Spleen (tissue), 11 donors: ENCODE results near the gene KCNJ6. TPM values are rescaled to one million over a fixed set of nuclear protein-coding genes. Genes with fewer than 3 reads are reported as not detected.
"Not testable (repeated sequence)": the region's sequence is repeated elsewhere in the genome, so short reads cannot be mapped to it uniquely, and the experiment has no call there.

Experiments
- DNase-seq: peaks from one replicate; pipeline ENCODE4 v3.0.0-alpha.2; 2020
- H3K27ac ChIP-seq, 8 donors: fragments of 200-600 bp; sonication (generic) in 7 of 8; 1 replicate in 4 of 8; 2 replicates in 4 of 8; pipeline versions ENCODE4 v1.5.0 to v1.8.0; 2016 to 2021; ENCODE audit warnings: inconsistent platforms in 4 of 8, mild to moderate bottlenecking in 4 of 8, moderate library complexity in 1 of 8
- H3K27me3 ChIP-seq, 7 donors: fragments of 200-600 bp; sonication (generic) in 6 of 7; replicated peaks in 1 of 7; 1 replicate in 4 of 7; 2 replicates in 3 of 7; pipeline versions ENCODE4 v1.5.0 to v1.8.0; 2016 to 2021; ENCODE audit warnings: inconsistent platforms in 3 of 7, mild to moderate bottlenecking in 1 of 7
- H3K36me3 ChIP-seq, 6 donors: fragments of 200-600 bp; sonication (generic) in 5 of 6; 1 replicate in 4 of 6; 2 replicates in 2 of 6; pipeline versions ENCODE4 v1.5.0 to v1.8.0; 2016 to 2021; ENCODE audit warnings: inconsistent platforms in 2 of 6
- H3K4me1 ChIP-seq, 6 donors: fragments of 200-600 bp; sonication (generic) in 5 of 6; 1 replicate in 3 of 6; 2 replicates in 3 of 6; pipeline versions ENCODE4 v1.5.0 to v1.8.0; 2016 to 2021; ENCODE audit warnings: inconsistent platforms in 3 of 6
- H3K4me3 ChIP-seq, 8 donors: fragments of 200-600 bp; sonication (generic) in 7 of 8; 1 replicate in 4 of 8; 2 replicates in 4 of 8; pipeline versions ENCODE4 v1.5.0 to v1.8.0; 2016 to 2021; ENCODE audit warnings: inconsistent platforms in 4 of 8, mild to moderate bottlenecking in 4 of 8, moderate library complexity in 2 of 8
- H3K9me3 ChIP-seq, 8 donors: fragments of 200-600 bp; sonication (generic) in 7 of 8; 1 replicate in 4 of 8; 2 replicates in 4 of 8; pipeline versions ENCODE4 v1.5.0 to v1.8.0; 2016 to 2021; ENCODE audit warnings: inconsistent platforms in 4 of 8
- POLR2A ChIP-seq, 3 donors: fragments of 450-650 bp; IDR thresholded peaks; one replicate each; pipeline ENCODE4 v1.5.1; 2017; ENCODE audit warnings: antibody characterized with exemption in 3 of 3, mild to moderate bottlenecking in 1 of 3
- POLR2AphosphoS5 ChIP-seq, 3 donors: sonication (generic); formaldehyde crosslinking; IDR thresholded peaks; one replicate each; pipeline ENCODE4 v1.5.1; 2017; ENCODE audit warnings: antibody characterized with exemption in 3 of 3
- WGBS, 5 donors: extraction: QIAGEN DNeasy Blood & Tissue Kit in 3 of 5; methylation state at CpG; one replicate each; pipeline versions ENCODE4 v1.1.5 to v1.1.7; 2013 to 2018; 5-methylcytosine and 5-hydroxymethylcytosine counted together
- intact Hi-C: fragments of 100-400 bp; cut with DNase I; formaldehyde crosslinking; loops from one replicate; pipeline ENCODE4 v1.15.0; 2023; ENCODE audit warnings: low total_unique reads
- polyA plus RNA-seq, 3 donors: library from polyadenylated mRNA; stranded (reverse); fragments of 200-250 nt; gene quantifications; one replicate each; pipeline ENCODE4 v1.2.1, GENCODE V29; 2013
- total RNA-seq, 7 donors: library from RNA; depleted of rRNA in 3 of 7; stranded (reverse); fragments of >200 nt in 3 of 7; fragmentation: NEBNext Ultra II Directional in 4 of 7; extraction: Animal tissue kit (Norgen Biotek cat#: 25700) in 4 of 7; gene quantifications; one replicate each; pipeline versions ENCODE4 v1.1.0 to v1.2.1, GENCODE V29; 2016 to 2021
- TF ChIP-seq, protein P1 (sequence below), 11 experiments: fragments of 200-600 bp in 7 of 11; fragments of 450-650 bp in 4 of 11; sonication (generic) in 4 of 11; IDR thresholded peaks in 8 of 11; conservative IDR thresholded peaks in 3 of 11; 1 replicate in 7 of 11; 2 replicates in 4 of 11; pipeline versions ENCODE4 v1.4.0 to v1.8.0; 2016 to 2021; ENCODE audit warnings: antibody characterized with exemption in 11 of 11, inconsistent platforms in 4 of 11, mild to moderate bottlenecking in 1 of 11
- donor health status: healthy with polysubstance abuse.
- donor health status: DM: no; HTN: no; CAD: no; lungs with moderate emphysema.
- donor health status: DM: no; HTN: no; CAD: no.
- donor health status: Bipolar disorder and iron deficiency.
- donor health status: healthy.
- donor health status: DM: no; HTN: no; CAD: no.
- donor health status: DM: yes; HTN: yes; CAD: no.

Gene KCNJ6
- total and polyA plus RNA-seq, 10 donors, result under 0.01 to 0.36 (median 0.10) TPM; not detected in 6

DNA sequence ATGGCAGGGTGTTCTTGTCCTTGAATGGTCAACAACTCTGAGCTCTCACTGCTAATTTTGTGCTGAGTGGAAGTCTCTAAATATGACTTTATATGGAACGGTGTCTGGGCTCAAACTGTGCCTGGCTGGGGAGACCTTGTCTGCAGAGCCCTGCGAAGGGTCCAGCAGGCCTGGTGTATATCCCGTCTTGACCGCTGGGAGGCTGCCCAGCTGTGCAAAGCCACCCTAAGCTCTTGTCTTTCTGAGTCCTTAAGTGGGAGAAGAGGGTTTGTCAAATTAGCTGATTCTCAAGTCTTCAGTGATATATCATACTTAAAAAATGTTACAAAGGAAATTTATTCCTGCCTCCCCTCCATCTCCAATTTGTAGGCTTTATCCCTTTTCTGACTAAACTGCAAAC is 198.7 kb downstream of the KCNJ6 start:
- TF ChIP-seq POLR2A (IDR thresholded peaks at IDR 0.05) (no peak), POLR2AphosphoS5 (IDR thresholded peaks at IDR 0.05) (no peak)
- TF ChIP-seq, protein P1, sequence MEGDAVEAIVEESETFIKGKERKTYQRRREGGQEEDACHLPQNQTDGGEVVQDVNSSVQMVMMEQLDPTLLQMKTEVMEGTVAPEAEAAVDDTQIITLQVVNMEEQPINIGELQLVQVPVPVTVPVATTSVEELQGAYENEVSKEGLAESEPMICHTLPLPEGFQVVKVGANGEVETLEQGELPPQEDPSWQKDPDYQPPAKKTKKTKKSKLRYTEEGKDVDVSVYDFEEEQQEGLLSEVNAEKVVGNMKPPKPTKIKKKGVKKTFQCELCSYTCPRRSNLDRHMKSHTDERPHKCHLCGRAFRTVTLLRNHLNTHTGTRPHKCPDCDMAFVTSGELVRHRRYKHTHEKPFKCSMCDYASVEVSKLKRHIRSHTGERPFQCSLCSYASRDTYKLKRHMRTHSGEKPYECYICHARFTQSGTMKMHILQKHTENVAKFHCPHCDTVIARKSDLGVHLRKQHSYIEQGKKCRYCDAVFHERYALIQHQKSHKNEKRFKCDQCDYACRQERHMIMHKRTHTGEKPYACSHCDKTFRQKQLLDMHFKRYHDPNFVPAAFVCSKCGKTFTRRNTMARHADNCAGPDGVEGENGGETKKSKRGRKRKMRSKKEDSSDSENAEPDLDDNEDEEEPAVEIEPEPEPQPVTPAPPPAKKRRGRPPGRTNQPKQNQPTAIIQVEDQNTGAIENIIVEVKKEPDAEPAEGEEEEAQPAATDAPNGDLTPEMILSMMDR (IDR thresholded peaks at IDR 0.05 in 8 of 11, conservative IDR thresholded peaks at IDR 0.05 in 3 of 11), result no peak
- intact Hi-C loops, result no loop called here
- no peak for DNase-seq
- Histone ChIP-seq H3K4me1 (no peaks in the 10 kb centered on the region), H3K4me3 (no peak overlapping the region), H3K27ac (no peak overlapping the region), H3K27me3 (peaks cover 0 to 17% (median 0%) of the 10 kb centered on the region in 7 donors), H3K36me3 (no peaks in the 10 kb centered on the region), H3K9me3 (no peaks in the 10 kb centered on the region)
- 68 to 92% (median 87%) methylated on average over 4 of the region's 4 CpGs for WGBS, 5 donors

DNA sequence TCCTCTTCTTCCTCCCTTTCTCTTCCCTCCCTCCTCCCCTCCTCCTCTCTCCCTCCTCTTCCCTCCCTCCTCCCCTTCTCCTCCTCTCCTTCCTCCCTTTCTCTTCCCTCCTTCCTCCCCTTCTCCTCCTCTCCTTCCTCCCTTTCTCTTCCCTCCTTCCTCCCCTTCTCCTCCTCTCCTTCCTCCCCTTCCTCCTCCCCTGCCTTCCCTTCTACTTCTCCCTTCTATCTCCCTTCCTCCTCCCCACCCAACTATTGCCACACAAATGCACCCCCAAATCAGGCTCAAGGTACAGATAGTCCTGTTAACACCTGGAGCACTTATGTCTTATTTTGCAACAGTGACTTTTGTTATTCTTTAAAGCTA is 203.7 kb downstream of the KCNJ6 start:
- H3K27me3 ChIP-seq, result peaks cover 0 to 23% (median 0%) of the 10 kb centered on the region in 7 donors
- H3K9me3 ChIP-seq, intact Hi-C loops, DNase-seq, H3K4me1 ChIP-seq, H3K27ac ChIP-seq, H3K36me3 ChIP-seq, H3K4me3 ChIP-seq: not testable (repeated sequence)

DNA sequence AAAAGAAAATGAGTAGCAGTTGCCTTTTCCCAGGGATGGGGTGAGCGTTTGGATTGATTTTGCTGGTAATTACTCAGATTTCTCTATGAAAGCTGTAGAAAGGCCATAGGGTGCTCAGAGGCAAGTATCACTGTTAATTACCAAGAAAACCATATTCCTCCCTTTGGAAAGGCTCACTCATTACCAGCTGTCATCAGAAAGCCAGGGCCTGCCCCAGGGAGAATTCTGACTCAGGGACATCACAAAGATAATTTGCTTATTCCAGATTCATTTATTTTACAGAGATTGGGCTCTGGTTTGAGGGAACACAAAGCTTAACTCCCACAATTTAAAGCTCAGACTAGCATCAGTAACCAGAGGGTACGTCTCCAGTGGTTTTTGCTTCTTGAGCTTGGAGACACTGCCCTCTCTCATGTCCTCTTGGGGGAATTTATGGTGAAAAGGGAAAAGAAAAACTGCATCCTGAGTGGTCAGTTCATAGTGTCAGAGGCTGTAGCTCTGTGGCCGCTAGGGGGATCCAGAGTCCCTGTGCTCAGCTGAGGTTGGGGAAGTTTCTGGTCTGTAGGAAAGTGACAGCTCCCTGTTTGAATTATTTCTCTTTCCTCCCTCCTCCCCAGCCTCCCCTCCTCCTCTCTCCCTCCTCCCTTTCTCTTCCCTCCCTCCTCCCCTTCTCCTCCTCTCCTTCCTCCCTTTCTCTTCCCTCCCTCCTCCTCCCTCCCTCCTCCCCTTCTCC is 204.3 kb downstream of the KCNJ6 start:
- TF ChIP-seq, protein P1 (IDR thresholded peaks at IDR 0.05 in 8 of 11, conservative IDR thresholded peaks at IDR 0.05 in 3 of 11), result peak; percentile 17 to 75 (median 58)
- TF ChIP-seq POLR2A (IDR thresholded peaks at IDR 0.05), result no peak
- no peak for DNase-seq
- peaks cover 0 to 18% (median 0%) of the 10 kb centered on the region in 7 donors for H3K27me3 ChIP-seq
- H3K36me3 ChIP-seq, result no peaks in the 10 kb centered on the region
- no peaks in the 10 kb centered on the region for H3K9me3 ChIP-seq
- intact Hi-C loops, result no loop called here
- WGBS, 5 donors, result 41 to 55% (median 45%) methylated on average over 3 of the region's 3 CpGs
- H3K4me1 ChIP-seq, result no peaks in the 10 kb centered on the region
- H3K27ac ChIP-seq, result no peak overlapping the region
- H3K4me3 ChIP-seq, result no peak overlapping the region

DNA sequence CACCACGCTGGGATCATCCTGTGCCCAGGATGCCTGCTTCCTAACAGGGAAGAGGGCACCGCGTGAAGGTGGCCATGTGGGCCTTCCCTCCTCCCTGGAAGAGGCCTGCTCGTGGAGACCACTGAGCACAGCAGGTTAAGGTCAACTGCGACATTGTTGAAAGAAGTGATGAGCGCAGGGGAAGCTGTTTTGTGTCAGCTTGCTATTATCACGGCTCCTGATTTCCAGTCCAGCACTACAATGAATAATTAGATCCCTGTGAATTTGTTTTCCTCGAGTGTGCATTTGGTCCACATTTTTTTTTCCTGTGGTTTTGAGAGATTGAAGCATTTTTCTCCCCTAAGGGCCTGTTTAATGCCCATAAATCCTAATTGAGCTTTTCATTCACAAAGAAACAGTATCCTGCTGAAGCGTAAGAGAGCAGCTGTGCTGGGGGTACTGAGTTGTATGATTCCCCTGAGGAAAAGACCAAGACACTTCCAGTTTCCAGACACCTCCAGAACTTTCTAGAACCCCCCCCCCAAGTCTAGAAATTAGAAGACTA is 204.9 kb downstream of the KCNJ6 start:
- WGBS, 5 donors, result 74 to 86% (median 82%) methylated on average over 9 of the region's 9 CpGs
- H3K27me3 ChIP-seq, result peaks cover 0 to 17% (median 0%) of the 10 kb centered on the region in 7 donors
- no peak for DNase-seq
- TF ChIP-seq POLR2A (IDR thresholded peaks at IDR 0.05) (no peak), POLR2AphosphoS5 (IDR thresholded peaks at IDR 0.05) (no peak)
- TF ChIP-seq, protein P1 (IDR thresholded peaks at IDR 0.05 in 8 of 11, conservative IDR thresholded peaks at IDR 0.05 in 3 of 11), result no peak
- no peak overlapping the region for H3K4me3 ChIP-seq
- no peaks in the 10 kb centered on the region for H3K36me3 ChIP-seq
- intact Hi-C loops, result no loop called here
- H3K27ac ChIP-seq, result no peak overlapping the region
- H3K4me1 ChIP-seq, result no peaks in the 10 kb centered on the region
- no peaks in the 10 kb centered on the region for H3K9me3 ChIP-seq
